T-cell (primary cell): Measurements from ENCODE around the gene C1orf185. TPM values are rescaled to one million over a fixed set of nuclear protein-coding genes. Genes with fewer than 3 reads are reported as not detected.

Source experiments
- ATAC-seq, 4 experiments: fragments of 200-7000 bp in 3 of 4; fragments of 150-1000 bp in 1 of 4; cut with Tn5 transposase; replicated peaks in 1 of 4; 1 replicate in 3 of 4; 2 replicates in 1 of 4; pipeline ENCODE4 v1.10.0; 2021; ENCODE audit warnings: moderate library complexity in 3 of 4, mild to moderate bottlenecking in 2 of 4, moderate number of reproducible peaks in 1 of 4
- CTCF ChIA-PET, 2 donors: fragments of 300-600 bp; sonication (Branson Sonifier 250); formaldehyde crosslinking; loops; one replicate each; lab custom pipeline; 2022; ENCODE audit warnings: antibody characterized with exemption in 2 of 2; lab: Charles Lee
- POLR2A ChIA-PET, 2 donors: fragments of 300-600 bp; sonication (Branson Sonifier 250); formaldehyde crosslinking; loops; one replicate each; lab custom pipeline; 2022; ENCODE audit warnings: antibody characterized with exemption in 2 of 2; lab: Charles Lee
- DNase-seq, 35 experiments: peaks; one replicate each; pipeline versions ENCODE4 v3.0.0 to v3.0.0-alpha.2; 2013 to 2023
- H3K27ac ChIP-seq: one replicate; pipeline ENCODE4 v1.5.1; 2013; ENCODE audit warnings: low read length
- H3K27me3 ChIP-seq, 2 experiments: replicated peaks in 1 of 2; 1 replicate in 1 of 2; 2 replicates in 1 of 2; pipeline versions ENCODE4 v1.6.1 to v1.7.0; 2013; ENCODE audit warnings: low read length in 1 of 2, mixed read lengths in 1 of 2; ENCODE audit not compliant: control insufficient read depth in 2 of 2, insufficient read depth in 2 of 2; ENCODE audit errors: extremely low read depth in 1 of 2
- H3K36me3 ChIP-seq, 2 donors: 1 replicate in 1 of 2; 2 replicates in 1 of 2; pipeline versions ENCODE4 v1.6.1 to v1.7.0; 2013; ENCODE audit warnings: low read length in 1 of 2; ENCODE audit not compliant: control insufficient read depth in 2 of 2, insufficient read depth in 1 of 2; ENCODE audit errors: extremely low read depth in 1 of 2
- H3K4me1 ChIP-seq, 2 experiments: 1 replicate in 1 of 2; 2 replicates in 1 of 2; pipeline versions ENCODE4 v1.6.1 to v1.7.0; 2013; ENCODE audit warnings: low read length in 2 of 2, mixed read lengths in 1 of 2; ENCODE audit not compliant: insufficient read depth in 2 of 2, control insufficient read depth in 1 of 2; ENCODE audit errors: extremely low read depth in 1 of 2
- H3K4me3 ChIP-seq, 2 donors: 1 replicate in 1 of 2; 2 replicates in 1 of 2; pipeline versions ENCODE4 v1.5.1 to v1.7.0; 2013; ENCODE audit warnings: mild to moderate bottlenecking in 2 of 2, low read length in 1 of 2, moderate library complexity in 1 of 2; ENCODE audit not compliant: control insufficient read depth in 1 of 2; ENCODE audit errors: extremely low read depth in 1 of 2
- H3K9me3 ChIP-seq: 2 replicates; pipeline ENCODE4 v1.7.0; 2013
- H3K27ac Mint-ChIP-seq, 2 donors: one replicate each; pipeline ENCODE4 v1.8.0; 2020 to 2021; ENCODE audit warnings: mild to moderate bottlenecking in 2 of 2, mixed read lengths in 2 of 2
- H3K27me3 Mint-ChIP-seq, 2 donors: one replicate each; pipeline ENCODE4 v1.8.0; 2021 to 2022; ENCODE audit warnings: mixed read lengths in 2 of 2
- H3K36me3 Mint-ChIP-seq: one replicate; pipeline ENCODE4 v1.8.0; 2021; ENCODE audit warnings: mixed read lengths
- H3K4me1 Mint-ChIP-seq, 3 donors: one replicate each; pipeline ENCODE4 v1.8.0; 2020 to 2022; ENCODE audit warnings: mixed read lengths in 3 of 3, mild to moderate bottlenecking in 1 of 3
- H3K4me3 Mint-ChIP-seq, 3 donors: one replicate each; pipeline ENCODE4 v1.8.0; 2020 to 2022; ENCODE audit warnings: mild to moderate bottlenecking in 3 of 3, mixed read lengths in 3 of 3, moderate library complexity in 3 of 3
- H3K9me3 Mint-ChIP-seq, 3 donors: one replicate each; pipeline ENCODE4 v1.8.0; 2020 to 2022; ENCODE audit warnings: mixed read lengths in 3 of 3
- WGBS: methylation state at CpG from one replicate; pipeline ENCODE4 v1.1.5; 2013; ENCODE audit warnings: missing lambda C conversion rate; ENCODE audit not compliant: insufficient coverage; 5-methylcytosine and 5-hydroxymethylcytosine counted together
- total RNA-seq, 35 experiments: library from RNA in 6 of 35; stranded (reverse) in 6 of 35; fragments of 120-200 nt in 1 of 35; gene quantifications; one replicate each; pipeline versions ENCODE4 v1.2.1 to v1.2.4 and lab custom pipeline; 2013 to 2026

Gene C1orf185
- total RNA-seq (not detected), total RNA-seq (lab: John Stamatoyannopoulos, UW) (0 to 0.09 (median 0) reads per million in 29 experiments)
- not detected for total RNA-seq (2013)

GRCh38 chr1:51101976-51102375 is at the start of gene C1orf185:
TSS of gene C1orf185 (plus strand) at chr1:51102228. CDS start at chr1:51102234, 6 bp downstream.
- ChIA-PET CTCF (no interaction called here), POLR2A (no interaction called here)
- DNase-seq (no peak), ATAC-seq (no peak)
- H3K27ac ChIP-seq = no peak within 1 kb of the TSS
- no peak within 1 kb of the TSS for H3K4me3 ChIP-seq
- Mint-ChIP-seq H3K36me3 (no peaks in the 10 kb centered on the region), H3K4me1 (no peaks in the 10 kb centered on the region), H3K27me3 (peaks cover 7 to 9% of the 10 kb centered on the region in 2 donors), H3K27ac (no peak within 1 kb of the TSS), H3K9me3 (no peaks in the 10 kb centered on the region), H3K4me3 (no peak within 1 kb of the TSS)
- H3K36me3 ChIP-seq = no peaks in the 10 kb centered on the region
- no peaks in the 10 kb centered on the region for H3K9me3 ChIP-seq
- WGBS = no CpG with 5 or more reads among the region's 4 CpGs
- no peaks in the 10 kb centered on the region for H3K4me1 ChIP-seq
- H3K27me3 ChIP-seq = no peaks in the 10 kb centered on the region

GRCh38 chr1:51058858-51059257 is 43.2 kb upstream of the C1orf185 start:
- no peak for ATAC-seq
- POLR2A ChIA-PET = no interaction called here

GRCh38 chr1:51061231-51061918 is 40.7 kb upstream of the C1orf185 start:
- CTCF ChIA-PET = no interaction called here

More at GRCh38 chr1:51058858-51059257, 43.2 kb upstream of the C1orf185 start:
- H3K27me3 ChIP-seq = peaks cover 0 to 16% of the 10 kb centered on the region in 2 experiments
- H3K9me3 ChIP-seq = no peaks in the 10 kb centered on the region
- Mint-ChIP-seq H3K27me3 (peaks cover 12 to 16% of the 10 kb centered on the region in 2 donors), H3K36me3 (peaks cover 2% of the 10 kb centered on the region), H3K4me1 (no peaks in the 10 kb centered on the region), H3K9me3 (peaks cover 3 to 13% (median 9%) of the 10 kb centered on the region in 3 donors), H3K4me3 (no peak overlapping the region), H3K27ac (no peak overlapping the region)
- peak in 3 of 35 experiments; percentile 1 to 44 (median 1) for DNase-seq
- no peak overlapping the region for H3K4me3 ChIP-seq
- 86% methylated on average over 5 of the region's 5 CpGs for WGBS
- no peaks in the 10 kb centered on the region for H3K36me3 ChIP-seq
- H3K27ac ChIP-seq = no peak overlapping the region
- no peaks in the 10 kb centered on the region for H3K4me1 ChIP-seq
- CTCF ChIA-PET = no interaction called here

GRCh38 chr1:51063121-51063520 is 38.9 kb upstream of the C1orf185 start:
- no peak for DNase-seq
- Histone ChIP-seq H3K4me1 (no peaks in the 10 kb centered on the region), H3K9me3 (no peaks in the 10 kb centered on the region), H3K36me3 (no peaks in the 10 kb centered on the region), H3K27ac (no peak overlapping the region), H3K27me3 (peaks cover 0 to 16% of the 10 kb centered on the region in 2 experiments), H3K4me3 (no peak overlapping the region)
- no peak overlapping the region for H3K27ac Mint-ChIP-seq
- no peak overlapping the region for H3K4me3 Mint-ChIP-seq
- ATAC-seq = no peak
- CTCF ChIA-PET = interaction anchor here in 1 of 2 donors (0.6 kb wide), 1 partner anchor 296 kb away, joined by 3 read pairs; no protein-coding TSS in a partner anchor
- H3K27me3 Mint-ChIP-seq = peaks cover 20 to 26% of the 10 kb centered on the region in 2 donors
- POLR2A ChIA-PET = no interaction called here
- H3K4me1 Mint-ChIP-seq = no peaks in the 10 kb centered on the region
- H3K9me3 Mint-ChIP-seq = peaks cover 0 to 10% (median 6%) of the 10 kb centered on the region in 3 donors
- H3K36me3 Mint-ChIP-seq = no peaks in the 10 kb centered on the region

More at GRCh38 chr1:51061231-51061918, 40.7 kb upstream of the C1orf185 start:
- 80% methylated on average over 1 of the region's 2 CpGs for WGBS
- no peaks in the 10 kb centered on the region for H3K36me3 ChIP-seq
- POLR2A ChIA-PET = no interaction called here
- Mint-ChIP-seq H3K36me3 (peaks cover 2% of the 10 kb centered on the region), H3K4me1 (no peaks in the 10 kb centered on the region), H3K9me3 (peaks cover 3 to 13% (median 9%) of the 10 kb centered on the region in 3 donors), H3K4me3 (no peak overlapping the region), H3K27ac (no peak overlapping the region), H3K27me3 (peaks cover 16 to 17% of the 10 kb centered on the region in 2 donors)
- no peak overlapping the region for H3K4me3 ChIP-seq
- H3K27me3 ChIP-seq = peaks cover 0 to 18% of the 10 kb centered on the region in 2 experiments
- H3K9me3 ChIP-seq = no peaks in the 10 kb centered on the region
- DNase-seq (no peak), ATAC-seq (no peak)
- H3K4me1 ChIP-seq = no peaks in the 10 kb centered on the region
- H3K27ac ChIP-seq = no peak overlapping the region

- ChIA-PET POLR2A (no interaction called here), CTCF (no interaction called here)
- ATAC-seq = no peak
- Histone ChIP-seq H3K27me3 (peaks cover 0 to 5% of the 10 kb centered on the region in 2 experiments), H3K4me1 (no peaks in the 10 kb centered on the region), H3K27ac (no peak overlapping the region), H3K4me3 (no peak overlapping the region), H3K9me3 (no peaks in the 10 kb centered on the region), H3K36me3 (no peaks in the 10 kb centered on the region)
- peaks cover 36 to 39% of the 10 kb centered on the region in 2 donors for H3K27me3 Mint-ChIP-seq
- no peak overlapping the region for H3K27ac Mint-ChIP-seq
- no peaks in the 10 kb centered on the region for H3K9me3 Mint-ChIP-seq
- H3K4me1 Mint-ChIP-seq = no peaks in the 10 kb centered on the region
- H3K36me3 Mint-ChIP-seq = no peaks in the 10 kb centered on the region
- no peak overlapping the region for H3K4me3 Mint-ChIP-seq
- DNase-seq = no peak
Measured at GRCh38 chr1:51070011-51070410, 32.0 kb upstream of the C1orf185 start.

GRCh38 chr1:51070640-51071039 is 31.4 kb upstream of the C1orf185 start:
- H3K4me1 ChIP-seq = no peaks in the 10 kb centered on the region
- H3K27me3 ChIP-seq = peaks cover 0 to 5% of the 10 kb centered on the region in 2 experiments
- ATAC-seq = no peak
- Mint-ChIP-seq H3K27me3 (peaks cover 36 to 39% of the 10 kb centered on the region in 2 donors), H3K36me3 (no peaks in the 10 kb centered on the region), H3K4me1 (no peaks in the 10 kb centered on the region), H3K27ac (no peak overlapping the region), H3K4me3 (no peak overlapping the region), H3K9me3 (no peaks in the 10 kb centered on the region)
- no peaks in the 10 kb centered on the region for H3K36me3 ChIP-seq
- ChIA-PET POLR2A (no interaction called here), CTCF (no interaction called here)
- H3K27ac ChIP-seq = no peak overlapping the region
- WGBS = no CpG with 5 or more reads among the region's 1 CpG
- no peak overlapping the region for H3K4me3 ChIP-seq
- H3K9me3 ChIP-seq = no peaks in the 10 kb centered on the region
- no peak for DNase-seq
